Measurements from ENCODE around the gene IFNK. TPM values are rescaled to one million over a fixed set of nuclear protein-coding genes. Genes with fewer than 3 reads are reported as not detected.

The IFNK gene
- total RNA-seq, 1 experiment from 2014 or later = not detected

- ChIA-PET POLR2A (ENCODE audit: unreplicated experiment) (no interaction called here), CTCF (no interaction called here)
- intact Hi-C loops (cut with micrococcal nuclease; ENCODE audit: unreplicated experiment) = no loop called here
- TF ChIP-seq EZH2 (IDR thresholded peaks at IDR 0.05; ENCODE audit: low read depth) = no peak
- TF ChIP-seq CTCF (conservative IDR thresholded peaks at IDR 0.05) = no peak
- no peak overlapping the region for H3K27ac ChIP-seq
- H3K9me2 ChIP-seq (ENCODE audit: insufficient read depth) = no peaks in the 10 kb centered on the region
- BruUV-seq (replicated peaks) = no TSS peak
- H3K4me1 ChIP-seq (replicated peaks; ENCODE audit: insufficient read depth) = no peaks in the 10 kb centered on the region
- H2AFZ ChIP-seq = no peak overlapping the region
- H3K36me3 ChIP-seq (ENCODE audit: low read depth) = no peaks in the 10 kb centered on the region
- H3K4me3 ChIP-seq = no peak overlapping the region
- H3K9me3 ChIP-seq (ENCODE audit: insufficient read depth, low read depth) = no peaks in the 10 kb centered on the region
- H3K4me2 ChIP-seq = no peak overlapping the region
- no peak for DNase-seq
- H3F3A ChIP-seq (ENCODE audit: insufficient read depth, low read depth) = no peaks in the 10 kb centered on the region
- H4K20me1 ChIP-seq (ENCODE audit: insufficient read depth) = no peaks in the 10 kb centered on the region
- H3K27me3 ChIP-seq (ENCODE audit: insufficient read depth, low read depth) = no peaks in the 10 kb centered on the region
- no peaks in the 10 kb centered on the region for H3K79me2 ChIP-seq (ENCODE audit: low read depth)
Observed at GRCh38 chr9:27518809-27519208, 5.3 kb upstream of the IFNK start.

GRCh38 chr9:27519466-27520465, 4.3 kb upstream of the IFNK start:
- TF ChIP-seq CTCF (conservative IDR thresholded peaks at IDR 0.05) = no peak
- TF ChIP-seq EZH2 (IDR thresholded peaks at IDR 0.05; ENCODE audit: low read depth) = no peak
- CTCF ChIA-PET = no interaction called here

GRCh38 chr9:27520986-27521385, 3.1 kb upstream of the IFNK start:
- Histone ChIP-seq H4K20me1 (ENCODE audit: insufficient read depth) (no peaks in the 10 kb centered on the region), H3K79me2 (ENCODE audit: low read depth) (no peaks in the 10 kb centered on the region), H3K36me3 (ENCODE audit: low read depth) (no peaks in the 10 kb centered on the region), H3F3A (ENCODE audit: insufficient read depth, low read depth) (no peaks in the 10 kb centered on the region), H3K9me3 (ENCODE audit: insufficient read depth, low read depth) (no peaks in the 10 kb centered on the region), H2AFZ (no peak overlapping the region), H3K4me2 (no peak overlapping the region), H3K4me3 (no peak overlapping the region), H3K9me2 (ENCODE audit: insufficient read depth) (no peaks in the 10 kb centered on the region), H3K27ac (no peak overlapping the region), H3K27me3 (ENCODE audit: insufficient read depth, low read depth) (no peaks in the 10 kb centered on the region), H3K4me1 (replicated peaks; ENCODE audit: insufficient read depth) (no peaks in the 10 kb centered on the region)
- no TSS peak for BruUV-seq (replicated peaks)
- CTCF ChIA-PET = no interaction called here
- no peak for DNase-seq
- no peak for TF ChIP-seq EZH2 (IDR thresholded peaks at IDR 0.05; ENCODE audit: low read depth)
- intact Hi-C loops (cut with micrococcal nuclease; ENCODE audit: unreplicated experiment) = no loop called here
- POLR2A ChIA-PET (ENCODE audit: unreplicated experiment) = no interaction called here

More at GRCh38 chr9:27519466-27520465, 4.3 kb upstream of the IFNK start:
- H3K4me2 ChIP-seq = no peak overlapping the region
- no peaks in the 10 kb centered on the region for H3K36me3 ChIP-seq (ENCODE audit: low read depth)
- no peaks in the 10 kb centered on the region for H3K4me1 ChIP-seq (replicated peaks; ENCODE audit: insufficient read depth)
- intact Hi-C loops (cut with micrococcal nuclease; ENCODE audit: unreplicated experiment) = no loop called here
- no peaks in the 10 kb centered on the region for H3K79me2 ChIP-seq (ENCODE audit: low read depth)
- H4K20me1 ChIP-seq (ENCODE audit: insufficient read depth) = no peaks in the 10 kb centered on the region
- H2AFZ ChIP-seq = no peak overlapping the region
- H3K27me3 ChIP-seq (ENCODE audit: insufficient read depth, low read depth) = no peaks in the 10 kb centered on the region
- no peaks in the 10 kb centered on the region for H3K9me2 ChIP-seq (ENCODE audit: insufficient read depth)
- H3K9me3 ChIP-seq (ENCODE audit: insufficient read depth, low read depth) = no peaks in the 10 kb centered on the region
- H3F3A ChIP-seq (ENCODE audit: insufficient read depth, low read depth) = no peaks in the 10 kb centered on the region
- no peak for DNase-seq
- POLR2A ChIA-PET (ENCODE audit: unreplicated experiment) = no interaction called here
- BruUV-seq (replicated peaks) = no TSS peak
- H3K27ac ChIP-seq = no peak overlapping the region
- no peak overlapping the region for H3K4me3 ChIP-seq

All from PC-9 (cell line).